ENCODE results near the gene RPS2.

The RPS2 gene

DNA sequence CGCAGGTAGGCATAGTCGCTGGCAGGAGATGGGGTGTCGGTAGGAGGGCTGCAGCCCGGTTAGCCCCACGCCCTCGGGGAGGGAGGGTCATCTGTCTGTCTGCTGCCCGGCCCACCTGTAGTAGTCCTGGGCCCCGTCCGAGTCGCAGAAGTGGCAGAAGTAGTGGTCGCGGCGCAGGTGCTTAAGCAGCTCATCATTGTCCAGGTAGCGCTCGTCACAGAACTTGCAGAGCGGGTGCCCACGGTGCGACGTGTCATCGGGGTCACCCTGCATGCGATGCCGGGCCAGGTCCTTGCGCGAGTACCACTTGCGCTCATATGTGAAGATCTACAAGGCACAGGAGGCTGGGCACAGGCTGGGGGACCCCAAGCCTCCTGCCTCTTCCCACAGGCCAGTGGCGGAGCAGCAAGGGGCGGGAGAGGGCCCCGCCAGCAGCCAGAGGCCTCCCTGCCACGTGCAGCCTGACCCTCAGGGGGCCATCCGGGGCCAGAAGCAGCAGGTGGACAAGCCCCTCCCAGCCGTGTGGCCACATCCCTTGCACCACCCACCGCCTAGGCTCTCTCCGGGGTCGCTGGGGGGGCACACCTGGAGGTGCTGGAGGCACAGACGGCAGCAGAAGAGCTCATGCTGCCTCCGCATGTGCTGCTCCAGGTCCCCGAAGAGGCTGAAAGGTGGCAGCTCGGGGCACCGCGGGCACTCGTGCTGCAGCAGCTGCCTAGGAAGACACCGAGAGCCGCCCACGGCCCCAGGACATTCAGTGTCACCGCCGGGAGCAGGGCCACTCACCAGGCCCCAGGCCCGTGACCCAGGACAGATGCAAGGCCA lies 38.0 kb upstream of the RPS2 start:
- TF ChIP-seq ZFX (IDR thresholded peaks at IDR 0.05; ENCODE audit: borderline replicate concordance): no peak
- TF ChIP-seq, protein P1, sequence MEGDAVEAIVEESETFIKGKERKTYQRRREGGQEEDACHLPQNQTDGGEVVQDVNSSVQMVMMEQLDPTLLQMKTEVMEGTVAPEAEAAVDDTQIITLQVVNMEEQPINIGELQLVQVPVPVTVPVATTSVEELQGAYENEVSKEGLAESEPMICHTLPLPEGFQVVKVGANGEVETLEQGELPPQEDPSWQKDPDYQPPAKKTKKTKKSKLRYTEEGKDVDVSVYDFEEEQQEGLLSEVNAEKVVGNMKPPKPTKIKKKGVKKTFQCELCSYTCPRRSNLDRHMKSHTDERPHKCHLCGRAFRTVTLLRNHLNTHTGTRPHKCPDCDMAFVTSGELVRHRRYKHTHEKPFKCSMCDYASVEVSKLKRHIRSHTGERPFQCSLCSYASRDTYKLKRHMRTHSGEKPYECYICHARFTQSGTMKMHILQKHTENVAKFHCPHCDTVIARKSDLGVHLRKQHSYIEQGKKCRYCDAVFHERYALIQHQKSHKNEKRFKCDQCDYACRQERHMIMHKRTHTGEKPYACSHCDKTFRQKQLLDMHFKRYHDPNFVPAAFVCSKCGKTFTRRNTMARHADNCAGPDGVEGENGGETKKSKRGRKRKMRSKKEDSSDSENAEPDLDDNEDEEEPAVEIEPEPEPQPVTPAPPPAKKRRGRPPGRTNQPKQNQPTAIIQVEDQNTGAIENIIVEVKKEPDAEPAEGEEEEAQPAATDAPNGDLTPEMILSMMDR (IDR thresholded peaks at IDR 0.05): no peak
- no peak overlapping the region for H3K27ac ChIP-seq

DNA sequence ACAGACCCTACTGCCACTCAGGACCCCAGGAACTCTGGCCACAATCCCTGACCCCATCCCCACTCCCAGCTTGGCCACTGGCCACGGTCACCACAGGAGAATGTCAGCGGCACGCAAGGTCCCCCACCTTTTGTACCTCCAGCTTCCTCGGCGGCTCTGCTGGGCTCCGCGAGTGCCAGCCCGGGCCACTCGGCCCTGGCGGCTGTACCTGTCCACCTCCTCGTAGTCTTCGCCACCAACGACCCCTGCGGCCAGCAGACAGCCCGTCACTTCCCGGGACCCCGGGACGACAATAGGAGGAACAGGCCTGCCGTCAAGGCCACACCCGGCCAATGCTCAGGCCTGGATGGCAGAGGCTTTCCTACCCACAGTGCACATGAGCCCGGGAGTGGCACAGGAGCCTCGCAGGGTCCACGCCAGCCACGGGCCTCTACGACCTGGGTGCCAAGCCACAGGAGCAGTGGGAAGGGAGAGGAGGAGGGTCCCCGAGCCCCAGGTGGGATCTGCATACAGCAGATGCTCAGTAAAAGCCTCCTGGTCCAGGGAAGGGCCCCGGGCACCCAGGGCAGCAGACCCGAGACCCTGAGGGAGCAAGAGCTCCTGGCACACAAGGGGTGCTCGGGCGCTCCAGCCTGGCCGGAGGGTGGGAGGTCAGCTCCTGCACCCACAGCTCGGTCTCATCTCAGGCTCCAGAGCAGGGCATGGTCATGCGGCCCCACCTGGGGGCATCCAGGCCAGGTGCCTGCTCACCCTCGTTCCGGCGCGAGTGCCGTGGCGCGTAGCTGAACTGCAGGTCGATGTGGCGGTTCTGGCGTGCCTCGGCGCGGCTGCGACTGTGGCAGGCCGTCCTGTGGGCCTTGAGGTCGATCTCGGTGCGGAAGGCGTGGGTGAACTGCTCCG lies 37.1 kb upstream of the RPS2 start:
- no peak overlapping the region for H3K27ac ChIP-seq
- no peak for TF ChIP-seq ZFX (IDR thresholded peaks at IDR 0.05; ENCODE audit: borderline replicate concordance)
- TF ChIP-seq, protein P1 (IDR thresholded peaks at IDR 0.05): no peak

DNA sequence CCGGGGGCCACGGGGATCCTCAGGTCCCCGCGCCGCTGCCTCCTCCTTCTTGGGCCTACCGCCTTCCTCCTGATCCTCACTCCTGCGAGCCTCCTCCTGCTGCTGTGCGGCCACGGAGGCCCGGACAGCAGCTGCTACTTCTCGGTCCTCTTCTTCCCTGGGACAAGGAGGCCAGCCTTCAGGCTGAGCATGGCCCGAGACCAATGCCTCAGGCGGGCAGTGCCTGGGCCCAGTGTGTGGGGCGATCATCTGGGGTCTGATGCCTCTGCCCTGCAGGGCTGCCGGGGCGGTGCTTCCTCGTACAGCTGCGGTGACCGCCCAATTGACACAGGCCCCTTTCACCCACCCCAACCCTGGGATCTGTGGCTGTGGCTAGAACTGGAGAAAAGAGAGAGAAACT lies 36.4 kb upstream of the RPS2 start:
- no peak overlapping the region for H3K27ac ChIP-seq
- no peak for TF ChIP-seq ZFX (IDR thresholded peaks at IDR 0.05; ENCODE audit: borderline replicate concordance)
- TF ChIP-seq, protein P1 (IDR thresholded peaks at IDR 0.05): no peak

DNA sequence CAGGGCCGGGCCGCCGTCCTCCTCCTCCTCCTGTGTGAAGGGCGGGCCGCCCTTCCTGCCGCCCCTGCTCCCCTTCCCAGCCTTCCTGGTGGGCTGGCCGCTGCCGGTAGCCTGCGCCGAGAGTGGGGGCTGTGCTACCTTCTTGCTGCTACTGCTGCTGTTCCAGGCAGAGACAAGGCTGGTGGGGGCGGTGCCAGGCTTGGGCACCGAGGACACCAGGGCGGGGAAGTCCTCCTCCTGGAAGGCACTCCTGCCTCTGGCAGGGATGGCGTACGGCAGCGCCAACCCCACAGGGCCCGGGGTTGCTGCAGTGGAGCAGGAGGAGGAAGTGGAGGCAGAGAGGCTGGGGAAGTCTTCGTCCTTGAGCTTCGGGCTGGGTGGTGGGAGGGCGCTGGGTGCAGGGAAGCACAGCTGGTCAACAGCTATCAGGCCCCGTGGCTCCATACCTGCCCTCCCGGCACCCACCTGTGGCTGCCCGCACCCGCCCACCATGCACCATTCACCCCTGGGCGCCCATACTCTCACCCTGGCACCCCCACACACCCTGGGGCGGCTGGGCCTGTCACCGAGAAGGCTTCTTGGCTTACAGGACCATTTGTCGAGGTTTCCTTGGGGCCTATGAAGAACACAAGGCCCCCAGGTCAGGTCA lies 35.4 kb upstream of the RPS2 start:
- no peak overlapping the region for H3K27ac ChIP-seq
- TF ChIP-seq ZFX (IDR thresholded peaks at IDR 0.05; ENCODE audit: borderline replicate concordance): no peak
- TF ChIP-seq, protein P1 (IDR thresholded peaks at IDR 0.05): no peak

DNA sequence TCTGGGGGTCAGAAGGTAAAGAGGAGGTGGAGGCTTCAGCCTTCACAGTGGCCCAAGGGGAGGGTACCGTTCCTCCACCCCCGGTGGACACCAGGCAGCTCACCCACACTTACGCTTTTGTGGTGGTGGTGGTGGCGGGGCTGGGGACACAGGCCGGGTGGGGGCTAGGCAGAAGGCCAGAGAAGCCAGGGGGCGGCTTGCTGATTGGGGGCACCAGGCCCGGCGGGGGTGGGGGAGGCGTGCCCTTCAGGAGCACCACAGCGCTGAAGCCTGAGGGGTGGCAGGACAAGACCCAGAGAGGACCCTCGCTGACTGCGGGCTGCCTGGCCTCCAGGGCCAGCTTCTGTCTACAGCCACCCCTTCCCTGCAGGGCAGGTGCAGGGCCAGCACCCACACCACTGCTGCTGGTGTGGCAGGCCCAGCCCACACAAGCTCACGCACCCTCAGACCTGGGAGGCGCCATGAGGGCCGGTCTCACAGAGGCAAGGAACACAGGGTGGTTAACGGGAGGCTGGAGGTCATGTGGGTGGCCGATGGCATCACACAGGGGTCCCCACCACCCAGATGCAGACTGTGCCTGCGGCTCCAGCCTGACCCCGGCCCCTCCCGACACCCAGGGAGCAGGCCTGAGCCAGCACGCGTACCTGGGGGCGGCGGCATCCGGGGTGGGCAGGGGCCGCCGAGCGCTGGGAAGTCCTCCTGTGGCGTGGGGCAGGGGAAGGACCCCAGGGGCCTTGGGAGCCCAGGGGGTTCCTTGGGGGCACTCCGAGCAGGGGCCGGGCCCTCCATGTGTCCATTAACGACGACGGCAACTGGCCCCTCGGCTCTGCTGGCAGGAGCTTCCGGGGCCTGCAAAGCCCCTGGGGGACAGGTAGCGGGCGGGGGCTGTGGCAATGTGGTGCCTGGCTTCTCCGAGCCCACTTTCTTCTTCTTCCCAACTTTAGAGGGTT lies 34.5 kb upstream of the RPS2 start:
- TF ChIP-seq ZFX (IDR thresholded peaks at IDR 0.05; ENCODE audit: borderline replicate concordance): no peak
- TF ChIP-seq, protein P1 (IDR thresholded peaks at IDR 0.05): no peak
- no peak overlapping the region for H3K27ac ChIP-seq

DNA sequence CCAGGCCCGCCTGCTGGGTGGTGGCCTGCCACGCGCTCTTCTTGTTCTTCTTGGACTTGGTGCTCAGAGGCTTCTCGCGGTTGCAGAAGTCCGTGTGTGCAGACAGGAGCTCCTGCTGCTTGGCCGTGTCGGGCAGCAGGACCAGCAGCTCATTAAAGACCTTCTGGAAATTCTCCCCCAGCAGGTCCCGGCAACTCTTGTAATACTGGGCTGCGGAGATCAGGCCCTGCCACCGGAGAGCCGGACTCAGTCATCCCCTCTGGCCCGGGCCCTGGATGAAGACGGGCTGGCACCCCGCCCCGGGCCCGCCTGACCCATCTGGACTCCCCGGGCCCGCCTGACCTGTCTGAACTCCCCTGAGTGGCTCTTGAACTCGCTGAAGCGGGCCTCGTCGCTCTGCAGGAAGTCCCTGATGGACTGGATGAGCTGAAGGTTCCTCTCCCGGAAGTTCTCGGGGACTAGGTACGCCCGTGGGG lies 33.8 kb upstream of the RPS2 start:
- TF ChIP-seq, protein P1 (IDR thresholded peaks at IDR 0.05): no peak
- no peak for TF ChIP-seq ZFX (IDR thresholded peaks at IDR 0.05; ENCODE audit: borderline replicate concordance)
- H3K27ac ChIP-seq: no peak overlapping the region
